Activated CD4-positive, CD25-positive, alpha-beta regulatory T cell treated with anti-CD3 and anti-CD28 coated beads, Interleukin-2, amount 50 U/mL, for 72 hours (primary cell): Measurements from ENCODE around the gene KDM5D.

Experiments
- DNase-seq: peaks from one replicate; pipeline ENCODE4 v3.0.0; 2021

Gene KDM5D

DNA sequence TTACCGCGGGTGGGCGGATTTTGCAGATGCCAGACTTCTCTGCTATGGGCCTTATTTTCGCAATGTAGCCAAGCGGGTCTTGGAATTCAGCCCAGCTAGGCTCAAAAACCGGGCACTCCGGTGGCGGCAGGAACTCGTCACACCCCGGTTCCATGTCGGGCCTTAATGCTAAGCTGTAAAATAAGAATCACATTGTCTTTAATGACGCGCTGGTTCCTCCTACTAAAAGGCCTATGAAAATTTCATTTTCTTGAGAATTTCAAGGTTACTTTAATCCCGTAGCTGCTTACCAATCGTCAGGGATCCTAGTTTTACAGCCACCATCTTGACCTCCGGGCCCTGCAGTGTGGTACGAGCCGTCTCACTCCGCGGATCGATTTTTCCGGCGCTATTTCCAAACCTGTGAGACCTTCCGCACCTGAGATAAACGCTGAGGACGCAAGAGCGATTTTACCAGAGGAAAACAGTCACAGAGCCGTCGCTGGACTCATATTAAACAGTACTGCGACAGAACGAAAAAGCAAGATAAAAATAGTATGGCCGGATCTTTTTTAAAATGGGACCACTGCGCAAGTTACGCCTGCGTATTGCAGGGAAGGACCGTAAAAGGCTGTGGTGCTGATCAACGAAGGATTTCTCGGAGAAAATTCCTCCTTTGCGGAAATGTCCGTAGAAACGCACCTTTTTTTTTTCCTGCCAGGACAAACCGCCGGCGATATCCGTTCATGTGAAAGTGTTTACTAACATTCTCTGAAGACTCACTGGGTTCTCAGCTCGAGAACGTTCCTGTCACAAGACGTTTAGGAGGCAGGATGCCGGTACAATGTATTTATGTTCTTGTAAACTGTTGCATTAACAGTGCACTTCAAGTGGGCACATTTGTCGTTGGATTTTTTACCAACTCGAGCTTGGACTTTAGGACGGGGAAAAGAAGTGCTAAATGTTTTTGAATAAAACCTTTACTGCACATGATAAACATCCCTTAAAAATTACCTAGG, at the start of gene KDM5D:
Gene KDM5D, minus strand, starts transcription at position 346 of the 998 bp plus-strand sequence. Its CDS starts 192 bp downstream, at position 154.
- DNase-seq, result no peak

DNA sequence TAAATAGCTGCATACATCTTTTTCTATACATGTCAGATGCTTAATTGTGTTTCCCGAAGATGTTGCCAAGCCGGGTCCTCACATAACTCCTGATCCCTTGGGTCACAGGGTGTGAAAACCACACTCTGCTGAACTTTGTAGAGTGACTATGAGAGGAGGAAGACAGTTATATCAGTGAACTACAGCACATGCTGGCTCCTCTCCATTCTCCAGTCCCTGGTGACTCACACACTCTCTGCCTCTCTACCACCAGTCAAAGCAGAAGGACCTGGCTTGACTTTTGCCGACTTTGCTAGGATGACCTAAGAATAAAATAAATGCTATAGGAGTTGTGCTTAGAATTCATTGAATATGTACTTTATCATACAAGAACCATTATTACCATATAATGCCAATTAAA, 23.8 kb upstream of the KDM5D start:
- no peak for DNase-seq

DNA sequence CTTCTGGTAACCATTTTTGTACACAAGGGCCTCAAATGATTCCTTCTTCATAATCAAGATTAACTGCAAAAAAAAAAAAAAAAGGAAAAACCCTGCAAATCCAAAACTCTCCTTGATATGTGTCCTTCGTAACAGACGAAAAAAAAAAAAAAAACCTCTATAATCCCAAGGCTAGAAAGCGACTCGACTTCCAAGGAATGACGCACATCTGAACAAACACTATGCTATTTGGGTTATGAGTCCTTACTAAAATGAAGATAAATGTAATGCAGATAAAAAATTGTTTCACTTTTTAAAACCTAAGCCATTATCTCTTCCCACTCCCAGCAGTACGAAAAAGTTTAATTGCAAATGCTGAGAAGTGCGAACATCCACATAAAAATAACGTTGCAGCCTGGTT, 1.2 kb downstream of the KDM5D start:
- no peak for DNase-seq

DNA sequence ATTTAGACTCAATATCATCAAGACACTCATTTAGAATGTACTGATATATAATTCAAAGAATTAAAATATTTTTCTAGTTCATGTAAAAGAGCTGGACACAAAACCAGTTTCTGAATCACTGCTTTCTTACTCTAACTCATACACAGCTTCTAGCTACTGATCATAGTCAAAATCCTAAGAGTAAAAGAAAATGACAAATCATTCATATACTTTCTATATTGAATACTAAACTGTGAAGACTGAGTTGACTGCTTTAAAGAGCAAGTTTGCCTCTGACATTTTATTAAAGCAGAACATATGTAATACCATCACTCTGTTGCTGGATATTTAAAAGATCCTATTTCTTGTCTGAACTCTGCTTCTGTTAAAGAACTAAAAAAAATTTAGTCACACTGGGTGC, 2.4 kb downstream of the KDM5D start:
- no peak for DNase-seq

DNA sequence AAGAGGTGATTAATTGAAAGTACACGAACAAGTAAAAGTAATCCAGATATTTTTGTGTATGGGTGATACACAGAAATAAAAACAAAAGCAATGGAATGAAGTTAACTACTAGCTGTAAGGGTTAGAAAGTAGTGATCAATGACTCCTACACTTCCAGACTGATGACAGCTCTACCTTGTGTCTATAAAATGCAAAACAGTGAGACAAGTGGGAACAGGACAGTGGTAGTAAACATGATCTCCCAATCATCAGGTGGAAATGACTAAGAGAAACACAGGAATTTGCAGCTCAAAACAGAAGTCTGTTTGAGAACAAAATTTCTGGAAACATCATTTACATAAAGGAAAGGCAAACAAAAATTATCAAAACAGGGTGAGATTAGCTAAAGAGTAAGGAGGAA, 10.1 kb downstream of the KDM5D start:
- DNase-seq, result no peak

DNA sequence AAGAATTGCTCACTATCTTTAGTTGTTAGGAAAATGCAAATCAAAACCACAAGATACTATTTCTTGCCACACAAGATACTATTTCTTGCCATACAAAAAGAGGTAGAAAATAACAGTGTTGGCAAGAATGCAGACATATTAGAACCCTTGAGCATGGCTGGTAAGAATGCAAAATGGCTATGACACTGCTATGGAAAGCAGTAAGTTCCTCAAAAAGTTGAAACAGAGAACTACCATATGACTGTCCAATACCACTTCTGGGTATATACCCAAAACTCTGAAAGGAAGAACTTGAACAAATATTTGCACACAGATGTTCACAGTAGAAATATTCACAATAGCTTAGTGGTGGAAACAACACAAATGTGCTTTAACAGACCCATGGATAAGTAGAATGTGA, 26.6 kb downstream of the KDM5D start:
- no peak for DNase-seq

DNA sequence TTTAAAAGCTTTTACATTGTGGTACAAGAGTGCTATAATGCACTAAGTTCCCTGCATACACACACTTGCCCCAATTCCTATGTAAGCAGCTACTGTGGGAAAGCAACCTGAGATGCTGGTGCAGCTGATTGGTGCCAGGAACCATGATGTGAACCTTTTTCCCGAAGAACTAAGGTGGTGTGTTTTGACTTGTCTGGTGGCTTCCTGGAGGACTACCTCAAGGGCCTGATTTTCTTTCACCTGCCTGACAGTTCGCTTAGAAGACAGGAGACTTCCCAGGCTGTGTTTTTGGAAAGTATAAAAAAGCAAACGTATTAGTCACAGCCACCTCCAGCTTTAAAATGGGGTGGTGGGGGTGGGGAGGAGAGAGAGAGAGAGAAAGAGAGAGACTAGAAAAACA, 27.4 kb downstream of the KDM5D start:
- DNase-seq, result no peak

DNA sequence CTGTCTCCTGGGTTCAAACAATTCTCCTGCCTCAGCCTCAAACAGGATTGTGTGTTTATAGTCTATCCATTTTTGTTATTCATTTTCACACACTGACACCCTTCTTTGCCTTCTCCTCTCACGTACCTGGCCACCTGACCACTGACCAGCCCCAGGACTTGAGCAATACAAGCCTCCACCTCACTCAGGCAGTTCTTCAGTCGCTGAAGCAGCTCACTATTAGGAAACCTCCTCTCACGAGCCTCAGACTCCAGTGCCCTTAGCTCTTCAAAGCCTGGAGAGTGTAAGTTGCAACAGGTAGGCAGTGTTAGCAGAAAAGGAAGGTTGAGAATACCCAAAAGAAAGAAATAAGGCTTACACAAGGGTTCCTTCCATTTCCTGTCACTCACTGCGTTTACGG, 29.3 kb downstream of the KDM5D start:
- DNase-seq, result no peak

DNA sequence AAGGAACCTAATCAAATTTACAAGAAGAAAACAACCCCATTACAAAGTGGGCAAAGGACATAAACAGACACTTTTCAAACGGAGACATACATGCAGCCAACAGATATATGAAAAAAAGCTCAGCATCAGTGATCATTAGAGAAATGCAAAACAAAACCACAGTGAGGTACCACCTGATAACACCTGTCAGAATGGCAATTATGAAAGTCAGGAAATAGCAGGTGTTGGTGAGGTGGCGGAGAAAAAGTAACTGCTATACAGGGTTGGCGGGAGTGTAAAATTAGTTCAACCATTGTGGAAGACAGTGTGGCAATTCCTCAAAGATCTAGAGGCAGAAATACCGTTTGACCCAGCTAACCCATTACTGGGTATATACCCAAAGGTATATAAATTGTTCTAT, 31.1 kb downstream of the KDM5D start:
- DNase-seq, result no peak

DNA sequence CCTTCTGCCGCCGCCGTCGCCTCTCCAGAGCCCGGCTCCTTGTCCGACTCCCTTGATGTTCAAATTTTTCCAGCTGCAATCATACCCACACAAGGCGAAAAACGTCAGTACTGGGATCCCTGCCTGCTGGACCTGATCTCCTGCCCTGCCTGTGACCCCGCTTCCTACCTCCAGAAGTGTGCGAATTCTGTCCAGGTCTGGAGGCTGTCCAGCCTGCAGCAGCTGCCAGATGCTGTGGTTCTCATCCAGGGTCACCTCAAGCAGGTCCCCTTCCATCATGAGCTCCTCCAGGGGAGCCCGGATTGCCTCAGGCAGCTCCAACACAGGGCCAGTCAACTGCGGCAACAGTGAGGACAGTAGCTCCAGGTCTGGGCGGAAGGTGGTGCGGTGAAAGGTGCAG, 38.3 kb downstream of the KDM5D start:
- no peak for DNase-seq

DNA sequence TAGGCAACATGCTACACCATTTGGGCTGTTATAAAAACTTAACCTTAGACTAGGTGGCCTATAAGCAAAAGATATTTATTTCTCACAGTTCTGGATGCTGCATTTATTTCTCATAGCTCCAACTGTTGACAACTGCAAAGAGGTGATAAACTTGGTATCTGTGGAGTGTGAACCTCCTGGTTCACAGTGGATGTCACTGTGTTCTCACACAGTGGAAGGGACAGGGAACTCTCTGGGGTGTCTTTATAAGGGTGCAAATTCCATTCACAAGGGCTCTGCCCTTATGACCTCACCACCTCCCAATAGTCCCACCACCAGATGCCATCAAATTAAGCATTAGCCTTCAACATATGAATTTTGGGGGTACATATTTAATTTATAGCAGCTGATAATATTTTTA, 46.0 kb downstream of the KDM5D start:
- no peak for DNase-seq

DNA sequence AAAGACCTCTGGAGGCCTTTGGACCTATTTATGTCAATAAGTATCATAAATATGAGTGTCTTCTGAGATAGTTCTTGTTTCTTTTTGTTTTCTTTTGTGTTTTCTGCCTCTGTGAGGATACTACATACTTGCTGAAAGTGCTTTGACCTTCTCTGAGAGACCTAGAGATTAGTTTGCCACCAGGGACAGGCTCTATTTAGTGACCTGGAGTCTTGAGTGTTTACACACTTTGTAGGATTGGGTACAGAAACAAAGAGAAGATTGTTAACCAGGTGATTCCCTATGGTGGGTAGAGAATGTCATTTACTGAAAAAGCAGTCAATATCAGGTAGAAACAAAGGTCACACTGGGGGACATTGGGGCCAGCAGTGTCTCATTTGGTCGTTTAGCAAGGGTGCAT, 63.7 kb downstream of the KDM5D start:
- no peak for DNase-seq
